ENCODE data around the gene TMEM178B.

- TF ChIP-seq EZH2 (IDR thresholded peaks at IDR 0.05) (no peak), POLR2AphosphoS5 (IDR thresholded peaks at IDR 0.05; ENCODE audit: borderline replicate concordance, low read depth, low read length) (no peak)
These were observed 58.8 kb downstream of the TMEM178B start for GRCh38 chr7:141132671-141133070.
